ENCODE data around the gene LGALS3. TPM values are rescaled to one million over a fixed set of nuclear protein-coding genes. Genes with fewer than 3 reads are reported as not detected.

LGALS3 gene
- total and polyA plus RNA-seq, 3 experiments from 2014 or later: 54.5 to 78.0 (median 55.1) TPM

DNA sequence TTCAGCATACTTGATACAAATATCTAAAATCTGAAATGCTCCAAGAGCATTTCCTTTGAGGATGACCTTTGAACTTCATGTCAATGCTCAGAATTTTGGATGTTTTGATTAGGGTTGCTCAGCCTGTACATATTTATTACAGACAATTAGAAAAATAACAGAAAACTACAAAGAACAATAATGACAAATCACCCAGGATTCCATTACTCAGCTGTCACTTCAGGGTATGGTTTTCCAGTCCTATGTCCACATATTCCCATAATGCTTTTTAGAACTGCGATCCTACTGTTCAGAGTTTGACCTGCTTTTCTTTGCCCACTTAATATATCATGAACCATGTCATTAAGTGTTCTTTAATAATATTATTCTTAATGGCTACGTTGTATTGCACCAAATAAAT, 51.0 kb downstream of the LGALS3 start:
- POLR2A ChIA-PET: no interaction called here
- Mint-ChIP-seq H3K27me3 (no peaks in the 10 kb centered on the region), H3K27ac (peak overlapping the region in 3 of 8 donors; percentile 52 to 80 (median 75))

GRCh38 chr14:55180434-55180833, 51.4 kb downstream of the LGALS3 start:
- ChIA-PET POLR2A (no interaction called here), CTCF (interaction anchor here (1.0 to 1.3 kb wide), 3 partner anchors 10 to 266 kb away, joined by 3 read pairs; no protein-coding TSS in a partner anchor)
- no peak for DNase-seq
- peak overlapping the region in 2 of 7 donors; percentile 26 to 50 for H3K4me3 Mint-ChIP-seq
- peaks cover 10 to 18% (median 17%) of the 10 kb centered on the region in 3 donors for H3K4me1 Mint-ChIP-seq
- no peaks in the 10 kb centered on the region for H3K36me3 ChIP-seq (ENCODE audit: insufficient read depth, low read length)
- H3K4me1 ChIP-seq (ENCODE audit: insufficient read depth, low read length): no peaks in the 10 kb centered on the region
- no peaks in the 10 kb centered on the region for H3K36me3 Mint-ChIP-seq
- no peaks in the 10 kb centered on the region for H3K27me3 Mint-ChIP-seq
- H3K27ac Mint-ChIP-seq: peak overlapping the region in 6 of 8 donors; percentile 33 to 80 (median 55)
- no peaks in the 10 kb centered on the region for H3K27me3 ChIP-seq (ENCODE audit: insufficient read depth, low read length, poor library complexity, severe bottlenecking)
- no peak overlapping the region for H3K27ac ChIP-seq (ENCODE audit: low read depth, low read length)
- no peaks in the 10 kb centered on the region for H3K9me3 ChIP-seq (ENCODE audit: low read length)
- no peak overlapping the region for H3K4me3 ChIP-seq (ENCODE audit: low read length)
- no peaks in the 10 kb centered on the region for H3K9me3 Mint-ChIP-seq

More for the DNA sequence above, 51.0 kb downstream of the LGALS3 start:
- Mint-ChIP-seq H3K4me3 (no peak overlapping the region), H3K9me3 (no peaks in the 10 kb centered on the region), H3K36me3 (no peaks in the 10 kb centered on the region), H3K4me1 (peaks cover 10 to 18% (median 17%) of the 10 kb centered on the region in 3 donors)
- no peaks in the 10 kb centered on the region for H3K27me3 ChIP-seq (ENCODE audit: insufficient read depth, low read length, poor library complexity, severe bottlenecking)
- H3K4me1 ChIP-seq (ENCODE audit: insufficient read depth, low read length): no peaks in the 10 kb centered on the region
- H3K4me3 ChIP-seq (ENCODE audit: low read length): no peak overlapping the region
- CTCF ChIA-PET: interaction anchor here (1.1 to 1.3 kb wide), 2 partner anchors 9 to 19 kb away, joined by 3 read pairs; no protein-coding TSS in a partner anchor
- no peak overlapping the region for H3K27ac ChIP-seq (ENCODE audit: low read depth, low read length)
- H3K9me3 ChIP-seq (ENCODE audit: low read length): no peaks in the 10 kb centered on the region
- no peak for DNase-seq
- H3K36me3 ChIP-seq (ENCODE audit: insufficient read depth, low read length): no peaks in the 10 kb centered on the region

- peaks cover 7% of the 10 kb centered on the region for H3K4me1 ChIP-seq (ENCODE audit: insufficient read depth, low read length)
- Mint-ChIP-seq H3K36me3 (peaks cover 0 to 2% (median 0%) of the 10 kb centered on the region in 3 donors), H3K9me3 (no peaks in the 10 kb centered on the region), H3K4me3 (no peak overlapping the region), H3K27ac (peak overlapping the region in 1 of 8 donors; percentile 56), H3K4me1 (peaks cover 8 to 33% (median 15%) of the 10 kb centered on the region in 3 donors), H3K27me3 (no peaks in the 10 kb centered on the region)
- H3K4me3 ChIP-seq (ENCODE audit: low read length): no peak overlapping the region
- ChIA-PET POLR2A (no interaction called here), CTCF (no interaction called here)
- no peaks in the 10 kb centered on the region for H3K9me3 ChIP-seq (ENCODE audit: low read length)
- DNase-seq: no peak
- no peaks in the 10 kb centered on the region for H3K27me3 ChIP-seq (ENCODE audit: insufficient read depth, low read length, poor library complexity, severe bottlenecking)
- no peaks in the 10 kb centered on the region for H3K36me3 ChIP-seq (ENCODE audit: insufficient read depth, low read length)
- H3K27ac ChIP-seq (ENCODE audit: low read depth, low read length): no peak overlapping the region
Observed at GRCh38 chr14:55188686-55189295, 59.7 kb downstream of the LGALS3 start.

GRCh38 chr14:55190906-55191202, 61.8 kb downstream of the LGALS3 start:
- Histone ChIP-seq H3K27ac (ENCODE audit: low read depth, low read length) (peak overlapping the region; percentile 67), H3K27me3 (ENCODE audit: insufficient read depth, low read length, poor library complexity, severe bottlenecking) (no peaks in the 10 kb centered on the region), H3K9me3 (ENCODE audit: low read length) (no peaks in the 10 kb centered on the region), H3K4me1 (ENCODE audit: insufficient read depth, low read length) (peaks cover 7% of the 10 kb centered on the region), H3K36me3 (ENCODE audit: insufficient read depth, low read length) (no peaks in the 10 kb centered on the region), H3K4me3 (ENCODE audit: low read length) (peak overlapping the region; percentile 77)
- peak overlapping the region in 4 of 8 donors; percentile 0 to 93 (median 83) for H3K27ac Mint-ChIP-seq
- DNase-seq: no peak
- peak overlapping the region; percentile 79 to 98 (median 93) for H3K4me3 Mint-ChIP-seq
- H3K9me3 Mint-ChIP-seq: no peaks in the 10 kb centered on the region
- H3K36me3 Mint-ChIP-seq: peaks cover 0 to 2% (median 0%) of the 10 kb centered on the region in 3 donors
- ChIA-PET POLR2A (interaction anchor here (0.7 to 1.5 kb wide), 3 partner anchors 88 to 164 kb away, joined by 3 to 6 read pairs (median 5); partner anchors contain the start of genes SOCS4 and WDHD1), CTCF (interaction anchor here (1.2 to 1.7 kb wide), 4 partner anchors 30 to 164 kb away, joined by 3 to 5 read pairs (median 4); no protein-coding TSS in a partner anchor)
- H3K27me3 Mint-ChIP-seq: peaks cover 0 to 1% of the 10 kb centered on the region in 2 donors
- H3K4me1 Mint-ChIP-seq: peaks cover 8 to 33% (median 15%) of the 10 kb centered on the region in 3 donors

DNA sequence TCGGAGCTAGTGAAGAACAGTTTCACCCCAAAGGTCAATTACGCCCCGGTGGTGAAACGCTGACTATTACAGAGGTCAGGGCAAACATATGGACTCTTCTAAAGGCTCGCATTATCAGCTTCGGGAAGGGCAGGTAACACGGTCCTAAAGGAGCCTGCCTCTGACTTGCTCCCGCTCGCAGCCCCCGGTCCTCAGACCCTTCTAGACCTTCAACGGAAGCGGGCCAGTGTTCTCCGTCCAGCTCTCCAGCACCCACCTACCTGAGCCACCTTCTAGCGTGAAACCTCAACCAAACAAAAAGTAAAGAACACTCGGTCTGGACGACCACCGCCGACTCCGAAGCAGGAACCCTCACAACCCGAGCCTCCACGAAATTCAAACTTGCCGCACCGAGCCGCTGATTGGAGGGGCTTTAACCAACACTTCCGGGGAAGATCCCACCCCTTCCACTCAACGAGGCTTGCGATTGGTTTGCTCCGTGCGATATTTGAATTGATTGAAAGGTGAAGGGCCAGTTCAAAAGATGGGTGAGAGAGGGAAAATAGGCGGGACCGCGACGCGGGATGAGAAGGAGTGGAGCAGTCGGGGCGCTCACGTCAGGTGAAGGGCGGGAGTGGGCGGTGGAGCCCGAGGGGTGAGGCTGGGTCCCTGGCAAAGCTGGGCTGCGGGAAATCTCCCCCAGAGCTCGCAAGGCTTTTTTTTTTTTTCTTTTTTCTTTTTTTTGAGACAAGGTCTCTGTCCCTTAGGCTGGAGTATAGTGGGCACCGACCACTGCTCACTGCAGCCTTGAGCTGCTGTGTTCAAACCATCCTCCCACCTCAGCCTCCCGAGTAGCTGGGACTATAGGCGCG, 62.4 kb downstream of the LGALS3 start, which contains the start of gene DLGAP5:
Gene DLGAP5, minus strand, starts transcription at position 383 of the 851 bp plus-strand sequence. CDS start 2,406 bp downstream, outside the sequence.
- H3K27ac ChIP-seq (ENCODE audit: low read depth, low read length): peak within 1 kb of the TSS; percentile 67

DNA sequence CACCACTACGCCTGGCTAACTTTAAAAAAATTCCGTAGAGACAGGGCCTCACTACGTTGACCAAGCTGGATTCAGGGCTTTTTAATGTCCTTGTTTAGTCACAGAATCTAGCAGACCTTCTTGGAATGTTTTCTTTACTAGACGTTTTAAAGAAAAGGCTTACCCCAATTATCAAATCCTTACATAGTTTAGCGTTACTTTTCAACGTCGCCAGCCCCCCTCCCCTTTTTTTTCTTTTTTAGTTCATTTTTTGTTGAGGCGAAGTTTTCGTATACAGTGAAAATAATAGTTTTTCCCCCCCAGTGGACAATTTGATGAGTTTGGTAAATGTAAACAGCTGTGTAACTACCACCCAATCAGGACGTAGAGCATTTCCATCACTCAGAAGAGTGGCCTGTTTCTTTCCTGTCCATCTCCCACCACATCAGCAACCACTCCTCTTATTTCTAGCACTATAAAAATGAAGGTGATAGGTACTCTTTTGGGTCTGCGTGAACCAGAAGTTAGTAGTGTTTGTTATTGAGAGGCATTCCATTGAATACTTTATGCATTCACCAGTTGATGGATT, 63.1 kb downstream of the LGALS3 start:
- no peak for DNase-seq
- Histone ChIP-seq H3K4me1 (ENCODE audit: insufficient read depth, low read length) (peaks cover 7% of the 10 kb centered on the region), H3K27ac (ENCODE audit: low read depth, low read length) (peak overlapping the region; percentile 67), H3K27me3 (ENCODE audit: insufficient read depth, low read length, poor library complexity, severe bottlenecking) (no peaks in the 10 kb centered on the region), H3K9me3 (ENCODE audit: low read length) (no peaks in the 10 kb centered on the region), H3K4me3 (ENCODE audit: low read length) (peak overlapping the region; percentile 77), H3K36me3 (ENCODE audit: insufficient read depth, low read length) (no peaks in the 10 kb centered on the region)
- Mint-ChIP-seq H3K27ac (peak overlapping the region in 7 of 8 donors; percentile 12 to 88 (median 62)), H3K36me3 (peaks cover 0 to 2% (median 0%) of the 10 kb centered on the region in 3 donors), H3K4me3 (peak overlapping the region; percentile 79 to 98 (median 93)), H3K27me3 (peaks cover 0 to 1% of the 10 kb centered on the region in 2 donors), H3K4me1 (peaks cover 8 to 33% (median 15%) of the 10 kb centered on the region in 3 donors), H3K9me3 (no peaks in the 10 kb centered on the region)
- CTCF ChIA-PET: interaction anchor here (0.8 to 1.7 kb wide), 6 partner anchors 21 to 163 kb away, joined by 3 to 5 read pairs (median 3); no protein-coding TSS in a partner anchor
- POLR2A ChIA-PET: interaction anchor here (0.7 to 1.5 kb wide), 5 partner anchors 17 to 165 kb away, joined by 5 to 6 read pairs (median 6); partner anchors contain the start of genes SOCS4 and WDHD1

More for the DNA sequence above, 62.4 kb downstream of the LGALS3 start, which contains the start of gene DLGAP5:
- H3K4me1 ChIP-seq (ENCODE audit: insufficient read depth, low read length): peaks cover 7% of the 10 kb centered on the region
- H3K9me3 ChIP-seq (ENCODE audit: low read length): no peaks in the 10 kb centered on the region
- Mint-ChIP-seq H3K4me1 (peaks cover 8 to 33% (median 15%) of the 10 kb centered on the region in 3 donors), H3K36me3 (peaks cover 0 to 2% (median 0%) of the 10 kb centered on the region in 3 donors), H3K9me3 (no peaks in the 10 kb centered on the region), H3K4me3 (peak within 1 kb of the TSS; percentile 79 to 98 (median 93)), H3K27me3 (peaks cover 0 to 1% of the 10 kb centered on the region in 2 donors), H3K27ac (peak within 1 kb of the TSS; percentile 12 to 93 (median 81))
- POLR2A ChIA-PET: interaction anchor here (0.6 to 1.5 kb wide), 7 partner anchors 55 to 332 kb away, joined by 3 to 6 read pairs (median 4); partner anchors contain the start of genes SOCS4 and WDHD1
- DNase-seq: peak; percentile 82 to 91 (median 88)
- H3K27me3 ChIP-seq (ENCODE audit: insufficient read depth, low read length, poor library complexity, severe bottlenecking): no peaks in the 10 kb centered on the region
- CTCF ChIA-PET: interaction anchor here (0.8 to 1.7 kb wide), 7 partner anchors 22 to 164 kb away, joined by 3 to 5 read pairs (median 3); no protein-coding TSS in a partner anchor
- H3K4me3 ChIP-seq (ENCODE audit: low read length): peak within 1 kb of the TSS; percentile 77
- H3K36me3 ChIP-seq (ENCODE audit: insufficient read depth, low read length): no peaks in the 10 kb centered on the region

GRCh38 chr14:55194656-55195355, 65.8 kb downstream of the LGALS3 start:
- H3K9me3 Mint-ChIP-seq: no peaks in the 10 kb centered on the region
- H3K27ac ChIP-seq (ENCODE audit: low read depth, low read length): no peak overlapping the region
- peaks cover 0 to 4% of the 10 kb centered on the region in 2 donors for H3K27me3 Mint-ChIP-seq
- no peak overlapping the region for H3K27ac Mint-ChIP-seq
- ChIA-PET POLR2A (no interaction called here), CTCF (interaction anchor here (0.6 kb wide), 1 partner anchor 105 kb away, joined by 4 read pairs; no protein-coding TSS in a partner anchor)
- no peak for DNase-seq
- no peaks in the 10 kb centered on the region for H3K27me3 ChIP-seq (ENCODE audit: insufficient read depth, low read length, poor library complexity, severe bottlenecking)
- H3K4me1 Mint-ChIP-seq: peaks cover 8 to 25% (median 15%) of the 10 kb centered on the region in 3 donors
- H3K9me3 ChIP-seq (ENCODE audit: low read length): no peaks in the 10 kb centered on the region
- H3K4me3 Mint-ChIP-seq: peak overlapping the region in 2 of 7 donors; percentile 15 to 78
- H3K4me1 ChIP-seq (ENCODE audit: insufficient read depth, low read length): peaks cover 7% of the 10 kb centered on the region
- H3K4me3 ChIP-seq (ENCODE audit: low read length): no peak overlapping the region
- no peaks in the 10 kb centered on the region for H3K36me3 ChIP-seq (ENCODE audit: insufficient read depth, low read length)
- peaks cover 0 to 2% (median 0%) of the 10 kb centered on the region in 3 donors for H3K36me3 Mint-ChIP-seq

Data from CD8-positive, alpha-beta memory T cell (primary cell).